B cell (primary cell): Measurements from ENCODE around the gene LACTB.

Source experiments
- CTCF ChIP-seq: fragments of 200-600 bp; IDR thresholded peaks from one replicate; pipeline ENCODE4 v1.8.0; 2022; ENCODE audit warnings: antibody characterized with exemption, mild to moderate bottlenecking
- EZH2 ChIP-seq: IDR thresholded peaks from 2 replicates; pipeline ENCODE4 v1.6.1; 2012; ENCODE audit warnings: borderline replicate concordance, low read depth, mild to moderate bottlenecking, moderate library complexity, low read length; ENCODE audit not compliant: insufficient read depth, poor library complexity, severe bottlenecking

- no peak for TF ChIP-seq EZH2
- no peak for TF ChIP-seq CTCF
These were observed 12.2 kb upstream of the LACTB start for GRCh38 chr15:63109498-63109897.
